22Rv1 (cell line): ENCODE results near the gene HPSE2.

Source experiments
- H3K27ac ChIP-seq: fragments of 450-650 bp; 2 replicates; pipeline ENCODE4 v1.5.1; 2017
- CTCF ChIP-seq: fragments of 450-650 bp; IDR thresholded peaks from 2 replicates; pipeline ENCODE4 v1.5.1; 2017; ENCODE audit warnings: mild to moderate bottlenecking
- ZFX ChIP-seq: fragments of 450-650 bp; IDR thresholded peaks from 2 replicates; pipeline ENCODE4 v1.6.1; 2017; ENCODE audit warnings: antibody characterized with exemption, borderline replicate concordance

Gene HPSE2

GRCh38 chr10:98450618-98451017 is 785.0 kb downstream of the HPSE2 start:
- H3K27ac ChIP-seq: no peak overlapping the region
- TF ChIP-seq CTCF: no peak
- TF ChIP-seq ZFX: no peak

- H3K27ac ChIP-seq: no peak overlapping the region
- TF ChIP-seq CTCF (no peak), ZFX (no peak)
Measured at GRCh38 chr10:98449287-98449686, 786.4 kb downstream of the HPSE2 start.

GRCh38 chr10:98446661-98447221 is 788.9 kb downstream of the HPSE2 start, which contains the start of gene HPS1:
HPS1 (minus strand) TSS chr10:98446935; CDS start chr10:98443240, 3,695 bp downstream.
- peak within 1 kb of the TSS; percentile 57 for H3K27ac ChIP-seq

GRCh38 chr10:98446151-98446660 is 789.4 kb downstream of the HPSE2 start:
- H3K27ac ChIP-seq: peak overlapping the region; percentile 57
- no peak for TF ChIP-seq CTCF
- no peak for TF ChIP-seq ZFX

More at GRCh38 chr10:98446661-98447221, 788.9 kb downstream of the HPSE2 start, which contains the start of gene HPS1:
- peak; percentile 23; the same call in 1 of the 2 replicates for TF ChIP-seq CTCF
- TF ChIP-seq ZFX: no peak

GRCh38 chr10:98445200-98445812 is 790.3 kb downstream of the HPSE2 start:
- TF ChIP-seq CTCF (no peak), ZFX (no peak)
- no peak overlapping the region for H3K27ac ChIP-seq

GRCh38 chr10:98444314-98445006 is 791.2 kb downstream of the HPSE2 start:
- TF ChIP-seq CTCF (no peak), ZFX (no peak)
- no peak overlapping the region for H3K27ac ChIP-seq
